A549 treated with Hydrocortisone at 1 μM for 4 hours (cell line): ENCODE results near the gene ELF1. TPM values are rescaled to one million over a fixed set of nuclear protein-coding genes. Genes with fewer than 3 reads are reported as not detected.

ENCODE experiments used
- total RNA-seq: library from RNA; stranded (reverse); fragments of 200-300 nt; extraction: Qiagen RNA extraction; gene quantifications from 5 replicates; pipeline ENCODE4 v1.2.3, GENCODE V29; 2022

The ELF1 gene
- total RNA-seq, result 32.2 to 47.4 TPM (median 37.0 TPM) in 5 replicates

DNA sequence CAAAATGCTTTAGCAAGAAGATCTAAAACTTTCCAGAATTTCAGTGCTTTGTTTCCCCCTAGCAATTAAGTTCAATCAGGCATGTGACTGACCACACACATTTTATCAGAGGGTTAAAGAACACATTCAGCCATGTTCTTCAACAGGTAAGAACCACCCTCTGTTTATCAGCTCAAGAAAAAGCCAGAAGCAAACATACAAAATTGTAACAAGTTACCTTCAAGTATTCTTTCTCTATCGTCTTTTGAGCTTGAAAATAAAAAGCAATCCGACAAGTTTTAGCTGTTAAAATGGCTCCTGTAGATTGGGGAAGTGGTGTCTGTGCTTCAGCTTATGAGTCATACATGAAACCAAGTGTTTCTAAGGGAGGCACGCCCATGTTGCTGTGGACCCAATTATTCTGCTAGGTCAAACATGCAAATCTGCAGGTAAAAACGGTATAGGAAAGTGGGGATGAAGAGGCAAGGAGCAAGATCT lies at the start of gene ELF1:
Gene ELF1, minus strand, starts transcription at position 306 of the 477 bp plus-strand sequence. CDS start 37,262 bp downstream, outside the sequence.

DNA sequence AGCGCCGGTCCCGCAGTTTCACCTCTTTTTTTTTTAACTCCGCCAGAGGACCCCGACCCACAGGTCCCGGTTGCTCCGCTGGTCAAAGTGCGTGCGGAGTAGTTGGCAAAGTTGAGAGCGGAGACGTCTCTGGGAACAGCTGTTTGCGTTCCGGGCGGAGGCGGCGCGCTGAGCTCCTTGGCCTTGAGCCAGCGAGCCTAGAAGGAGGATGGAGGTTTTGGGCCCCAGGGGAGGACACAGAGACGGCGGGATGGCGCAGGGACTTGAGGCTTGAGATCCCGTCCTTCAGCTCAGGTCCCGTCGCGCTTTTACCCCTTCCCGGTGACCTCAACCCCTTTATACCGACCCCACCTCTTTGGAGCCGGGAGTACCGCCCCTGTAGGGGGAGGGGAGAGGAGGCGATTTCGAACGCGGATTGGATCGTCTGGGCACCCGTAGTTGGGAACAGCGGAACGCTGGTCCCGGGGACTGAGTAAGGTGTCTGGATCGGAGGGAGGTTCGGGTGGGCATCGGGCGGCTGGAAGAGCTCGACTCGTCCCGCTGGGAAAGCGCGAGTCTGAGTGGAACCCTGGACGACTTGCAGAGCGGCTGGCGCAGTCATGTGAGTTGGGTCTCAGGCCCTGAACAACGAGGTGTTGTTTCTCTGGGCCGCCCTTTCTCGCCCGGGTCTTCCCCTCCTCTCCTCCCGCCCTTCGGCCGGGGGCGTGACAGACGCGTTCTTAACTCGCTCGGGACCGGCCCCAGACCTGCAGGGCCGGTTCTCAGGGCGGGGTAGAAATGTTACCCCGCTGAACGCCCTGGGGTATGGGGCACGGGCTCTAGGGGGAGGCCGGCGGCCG lies 42.2 kb upstream of the ELF1 start, which contains the start of gene WBP4:
Gene WBP4, plus strand, starts transcription at position 435 of the 839 bp plus-strand sequence. Its CDS starts 165 bp downstream, at position 600.

Other genes with a start within 250 kb of the ELF1 start
- 12.8 to 14.8 TPM (median 14.0 TPM) in 5 replicates for gene MRPS31, start 248.1 kb downstream of the ELF1 start, total RNA-seq
- 14.6 to 22.5 TPM (median 17.7 TPM) in 5 replicates for gene SLC25A15, start 229.7 kb downstream of the ELF1 start, total RNA-seq
- 7.8 to 9.5 TPM (median 8.0 TPM) in 5 replicates for gene WBP4, start 42.2 kb upstream of the ELF1 start, total RNA-seq
- 4.5 to 5.8 TPM (median 5.0 TPM) in 5 replicates for gene KBTBD6, start 113.5 kb upstream of the ELF1 start, total RNA-seq
- 2.2 to 3.0 TPM (median 2.5 TPM) in 5 replicates for gene KBTBD7, start 175.3 kb upstream of the ELF1 start, total RNA-seq
- gene MTRF1, start 244.3 kb upstream of the ELF1 start, total RNA-seq, result 4.9 to 6.6 TPM (median 5.8 TPM) in 5 replicates